HK-2 (cell line): ENCODE measurements around the gene RAP1GAP2.
"Not testable (repeated sequence)": the region's sequence is repeated elsewhere in the genome, so short reads cannot be mapped to it uniquely, and the experiment has no call there.

ENCODE experiments used
- DNase-seq: peaks from one replicate; pipeline ENCODE4 v3.0.0-alpha.2; 2018; ENCODE audit not compliant: unreplicated experiment

The RAP1GAP2 gene

DNA sequence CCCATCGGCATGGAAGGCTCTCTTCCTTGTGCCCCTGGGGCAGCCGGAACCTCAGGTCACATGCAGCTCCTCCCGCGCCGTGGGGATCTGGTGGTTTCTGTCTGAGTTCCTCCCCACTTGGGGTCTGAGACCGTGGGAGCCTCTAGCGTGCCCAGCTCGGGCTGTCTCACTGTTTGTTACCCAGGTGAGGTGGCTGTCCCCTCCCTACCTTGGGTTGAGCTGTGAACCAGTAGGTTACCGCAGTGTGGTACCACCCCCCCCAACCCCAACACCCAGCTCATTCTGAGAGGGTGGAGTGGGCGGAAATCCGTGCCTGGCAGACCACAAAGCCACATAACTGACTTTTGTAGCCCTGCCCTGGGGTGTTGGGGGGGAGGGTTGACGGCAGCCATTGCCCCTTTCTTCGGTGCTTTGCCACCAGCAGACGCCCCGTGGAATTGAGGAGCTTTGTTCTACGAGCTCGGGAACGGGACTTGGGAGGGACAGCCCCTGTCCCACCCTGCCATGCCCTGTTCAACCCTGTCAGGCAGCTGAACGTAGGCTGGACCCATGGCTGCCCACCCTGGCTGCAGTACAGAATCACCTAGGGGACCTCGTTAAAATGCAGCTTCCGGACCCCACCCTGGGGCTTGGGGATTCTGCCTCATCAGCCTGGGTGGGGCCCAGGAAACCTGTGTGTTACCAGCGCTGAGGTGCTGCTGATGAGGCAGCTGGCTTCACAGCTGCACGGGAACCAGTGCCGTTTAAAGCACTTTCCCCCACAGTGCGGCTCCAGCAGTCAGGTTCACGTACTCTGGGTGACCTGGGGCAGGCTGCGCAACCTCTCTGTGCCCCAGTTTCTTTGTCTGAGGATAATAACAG lies 18.5 kb downstream of the RAP1GAP2 start:
- DNase-seq, result no peak

- no peak for DNase-seq
Measured at GRCh38 chr17:2815781-2816185, 19.5 kb downstream of the RAP1GAP2 start.

DNA sequence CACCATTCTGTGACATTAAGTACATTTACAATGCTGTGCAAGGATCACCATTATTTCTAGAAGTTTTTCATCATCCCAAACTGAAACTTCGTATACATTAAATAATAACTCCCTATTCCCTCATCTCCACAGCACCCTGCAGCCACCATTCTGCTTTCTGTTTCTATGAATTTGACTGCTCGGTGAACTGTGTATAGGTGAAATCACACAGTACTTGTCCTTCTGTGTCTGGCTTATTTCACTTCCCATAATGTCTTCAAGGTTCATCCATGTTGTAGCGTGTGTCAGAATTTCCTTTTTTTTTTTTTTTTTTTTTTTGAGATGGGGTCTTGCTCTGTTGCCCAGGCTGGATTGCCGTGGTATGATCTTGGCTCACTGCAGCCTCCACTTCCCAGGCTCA lies 20.4 kb downstream of the RAP1GAP2 start:
- DNase-seq, result no peak

DNA sequence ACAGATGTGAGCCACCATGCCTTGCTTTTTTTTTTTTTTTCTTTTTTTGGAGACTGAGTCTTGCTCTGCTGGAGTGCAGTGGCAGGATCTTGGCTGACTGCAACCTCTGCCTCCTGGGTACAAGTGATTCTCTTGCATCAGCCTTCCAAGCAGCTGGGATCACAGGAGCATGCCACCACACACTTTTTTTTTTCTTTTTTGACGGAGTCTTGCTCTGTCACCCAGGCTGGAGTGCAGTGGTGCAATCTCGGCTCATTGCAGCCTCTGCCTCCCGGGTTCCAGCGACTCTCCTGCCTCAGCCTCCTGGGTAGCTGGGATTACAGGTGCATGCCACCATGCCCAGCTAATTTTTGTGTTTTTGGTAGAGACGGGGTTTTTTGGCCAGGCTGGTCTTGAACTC lies 23.1 kb downstream of the RAP1GAP2 start:
- not testable (repeated sequence) for DNase-seq

DNA sequence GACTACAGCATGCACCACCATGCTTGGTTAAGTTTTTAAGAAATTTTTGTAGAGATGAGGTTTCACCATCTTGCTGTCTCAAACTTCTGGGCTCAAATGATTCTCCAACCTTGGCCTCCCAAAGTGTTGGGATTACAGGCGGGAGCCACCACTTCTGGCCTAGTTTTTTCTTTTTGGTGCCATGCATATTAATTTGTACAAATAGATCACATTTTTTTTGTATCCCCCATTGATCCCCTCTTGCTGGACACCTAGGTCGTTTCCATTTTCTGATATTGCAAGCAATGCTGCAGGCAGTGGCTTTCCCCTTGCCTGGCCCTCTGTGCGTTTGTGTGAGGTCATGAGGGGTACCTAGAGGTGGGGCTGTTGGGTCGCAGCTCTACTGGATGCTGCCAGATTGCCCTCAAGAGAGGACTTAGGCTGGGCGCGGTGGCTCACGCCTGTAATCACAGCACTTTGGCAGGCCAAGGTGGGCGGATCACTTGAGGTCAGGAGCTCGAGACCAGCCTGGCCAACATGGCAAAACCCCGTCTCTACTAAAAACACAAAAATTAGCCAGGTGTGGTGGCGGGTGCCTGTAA lies 23.8 kb downstream of the RAP1GAP2 start:
- DNase-seq, result no peak

DNA sequence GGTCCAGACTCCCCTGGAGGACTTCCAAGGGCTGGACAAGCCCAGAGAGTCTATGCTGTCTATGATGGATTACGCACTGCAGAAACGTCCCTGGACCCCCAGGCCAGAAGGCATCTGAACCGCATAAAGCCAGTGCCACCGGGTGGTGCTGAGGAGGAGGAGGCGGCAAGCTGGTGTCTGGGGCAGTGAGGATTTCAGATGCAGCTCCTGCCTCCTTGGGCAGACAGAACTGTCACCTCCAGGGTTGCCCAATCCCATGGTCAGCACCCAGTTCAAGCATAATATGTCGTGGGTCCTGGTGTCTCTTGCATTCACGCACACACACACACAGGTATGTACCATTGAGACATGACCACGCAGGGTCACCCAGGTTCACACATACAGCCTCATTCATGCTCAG lies 25.6 kb downstream of the RAP1GAP2 start:
- no peak for DNase-seq

- DNase-seq, result no peak
Measured at GRCh38 chr17:2822358-2822757, 26.1 kb downstream of the RAP1GAP2 start.

DNA sequence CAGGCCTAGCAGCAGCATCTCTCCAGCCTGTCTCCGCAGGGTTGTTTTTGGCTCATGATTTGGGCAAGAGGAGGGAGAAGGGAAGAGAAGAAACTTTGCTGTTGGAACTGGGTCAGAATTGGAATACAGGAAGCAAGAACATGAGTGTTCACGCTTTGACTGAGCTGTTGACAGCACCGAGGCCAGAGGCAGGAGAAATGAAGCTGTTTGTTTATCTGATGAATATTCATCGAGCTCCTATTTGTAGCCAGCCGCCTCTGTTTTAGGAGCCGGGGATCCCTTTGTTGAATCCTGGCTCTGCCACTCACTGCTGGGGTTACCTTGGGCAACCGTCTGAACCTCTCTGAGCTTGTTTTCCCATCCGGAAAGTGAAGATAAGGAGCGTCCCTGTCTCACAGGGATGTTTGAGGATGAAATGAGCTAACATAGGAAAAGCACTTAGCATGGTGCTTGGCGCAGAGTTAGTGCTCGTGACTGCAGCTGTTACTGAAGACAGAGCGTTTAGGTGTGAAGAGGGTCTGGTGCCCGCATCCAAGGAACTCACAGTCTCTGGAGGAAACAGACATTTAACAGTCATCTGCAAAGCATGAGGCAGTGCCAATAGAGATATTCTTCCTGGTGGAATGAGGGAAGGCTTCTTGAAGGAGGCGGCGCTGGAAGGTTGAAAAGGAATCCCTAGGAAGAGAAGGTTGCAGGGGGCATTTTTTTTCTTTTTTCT lies 29.2 kb downstream of the RAP1GAP2 start:
- no peak for DNase-seq

DNA sequence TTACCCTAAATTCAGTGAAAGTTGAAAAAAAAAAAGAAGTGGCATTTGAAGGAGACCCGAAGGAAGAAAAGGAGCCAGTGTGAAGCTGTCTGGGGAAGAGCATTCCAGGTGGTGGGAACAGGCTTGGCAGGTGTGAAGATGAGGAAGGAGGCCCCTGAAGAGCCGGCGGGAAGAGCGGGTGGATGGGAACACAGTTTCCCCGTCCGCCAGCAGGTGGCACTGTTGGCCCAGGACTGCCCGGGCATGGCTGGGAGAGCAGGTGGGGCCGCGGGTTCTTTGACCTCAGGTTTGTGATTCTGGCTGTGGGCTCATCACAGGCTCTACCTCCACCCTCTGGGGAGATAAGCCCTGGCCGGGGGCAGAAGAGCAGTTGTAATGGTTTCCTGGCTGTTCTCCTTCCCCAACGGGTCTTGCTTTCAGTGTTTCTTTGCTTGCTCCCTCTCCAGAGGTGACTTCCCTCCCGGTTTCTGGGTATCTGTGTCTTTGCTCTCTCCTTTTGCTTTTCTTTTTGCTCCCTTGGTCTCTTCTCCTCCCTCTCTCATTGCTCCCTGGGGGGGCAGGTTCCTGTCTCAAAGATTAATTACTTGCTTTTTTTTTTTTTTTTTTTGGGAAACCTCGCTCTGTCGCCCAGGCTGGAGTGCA lies 32.3 kb downstream of the RAP1GAP2 start:
- peak; percentile 77 for DNase-seq

DNA sequence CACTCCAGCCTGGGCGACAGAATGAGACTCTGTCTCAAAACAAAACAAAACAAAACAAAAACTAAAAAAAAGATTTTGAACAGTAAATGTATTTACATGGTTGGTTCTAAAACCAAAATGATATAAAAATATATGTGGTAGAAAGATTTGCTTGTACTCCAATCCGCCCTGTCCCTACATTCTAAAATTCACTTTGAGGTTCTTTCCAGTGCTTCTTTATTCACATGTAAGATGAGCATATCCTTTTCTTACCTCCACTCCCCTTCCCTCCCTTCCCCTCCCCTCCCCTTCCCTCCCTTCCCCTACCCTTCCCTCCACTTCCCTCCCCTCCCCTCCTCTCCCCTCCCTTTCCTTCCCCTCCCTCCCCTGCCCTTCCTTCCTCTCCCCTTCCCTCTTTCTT lies 34.4 kb downstream of the RAP1GAP2 start:
- DNase-seq, result no peak

- no peak for DNase-seq
Measured at GRCh38 chr17:2835780-2836179, 39.5 kb downstream of the RAP1GAP2 start.

GRCh38 chr17:2837147-2837561 lies 40.9 kb downstream of the RAP1GAP2 start:
- no peak for DNase-seq

GRCh38 chr17:2841606-2842005 lies 45.4 kb downstream of the RAP1GAP2 start:
- DNase-seq, result no peak

DNA sequence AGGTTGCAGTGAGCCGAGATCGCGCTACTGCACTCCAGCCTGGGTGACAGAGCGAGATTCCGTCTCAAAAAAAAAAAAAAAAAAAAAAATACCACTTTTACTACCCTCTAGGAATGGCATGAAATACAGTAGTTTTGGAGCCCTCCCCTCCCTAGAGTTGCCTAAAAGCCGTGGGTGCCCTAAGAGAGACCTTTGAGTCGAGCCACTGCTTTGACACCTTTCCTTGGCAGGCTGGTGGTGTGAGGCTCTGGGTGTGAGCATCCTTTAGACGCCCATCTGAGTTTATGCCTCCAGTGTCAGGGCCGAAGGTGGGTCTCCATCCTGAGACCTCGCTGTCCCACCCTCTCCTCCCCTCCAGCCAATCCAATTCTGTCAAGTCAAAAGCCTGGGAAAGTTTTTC lies 46.2 kb downstream of the RAP1GAP2 start:
- DNase-seq, result no peak

DNA sequence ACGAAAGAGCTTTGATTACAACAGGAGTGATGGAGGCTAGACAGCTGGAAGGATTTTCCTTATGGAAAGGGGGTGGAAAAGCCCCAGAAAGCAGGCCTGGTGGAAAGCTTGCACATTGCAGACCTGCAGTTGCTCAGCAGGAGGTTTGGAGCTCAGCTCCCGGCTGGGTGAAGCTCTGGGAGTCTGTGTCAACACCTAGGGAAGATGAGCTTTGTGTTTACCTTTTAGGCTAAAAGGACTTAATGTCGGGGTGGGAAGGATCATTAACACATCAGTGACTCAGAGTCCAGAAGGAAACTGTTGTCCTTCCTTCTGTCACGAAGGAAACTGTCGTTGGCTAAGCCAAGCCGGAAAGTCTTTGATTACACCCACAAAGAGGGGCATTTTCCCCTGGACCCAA lies 48.2 kb downstream of the RAP1GAP2 start:
- DNase-seq, result no peak

DNA sequence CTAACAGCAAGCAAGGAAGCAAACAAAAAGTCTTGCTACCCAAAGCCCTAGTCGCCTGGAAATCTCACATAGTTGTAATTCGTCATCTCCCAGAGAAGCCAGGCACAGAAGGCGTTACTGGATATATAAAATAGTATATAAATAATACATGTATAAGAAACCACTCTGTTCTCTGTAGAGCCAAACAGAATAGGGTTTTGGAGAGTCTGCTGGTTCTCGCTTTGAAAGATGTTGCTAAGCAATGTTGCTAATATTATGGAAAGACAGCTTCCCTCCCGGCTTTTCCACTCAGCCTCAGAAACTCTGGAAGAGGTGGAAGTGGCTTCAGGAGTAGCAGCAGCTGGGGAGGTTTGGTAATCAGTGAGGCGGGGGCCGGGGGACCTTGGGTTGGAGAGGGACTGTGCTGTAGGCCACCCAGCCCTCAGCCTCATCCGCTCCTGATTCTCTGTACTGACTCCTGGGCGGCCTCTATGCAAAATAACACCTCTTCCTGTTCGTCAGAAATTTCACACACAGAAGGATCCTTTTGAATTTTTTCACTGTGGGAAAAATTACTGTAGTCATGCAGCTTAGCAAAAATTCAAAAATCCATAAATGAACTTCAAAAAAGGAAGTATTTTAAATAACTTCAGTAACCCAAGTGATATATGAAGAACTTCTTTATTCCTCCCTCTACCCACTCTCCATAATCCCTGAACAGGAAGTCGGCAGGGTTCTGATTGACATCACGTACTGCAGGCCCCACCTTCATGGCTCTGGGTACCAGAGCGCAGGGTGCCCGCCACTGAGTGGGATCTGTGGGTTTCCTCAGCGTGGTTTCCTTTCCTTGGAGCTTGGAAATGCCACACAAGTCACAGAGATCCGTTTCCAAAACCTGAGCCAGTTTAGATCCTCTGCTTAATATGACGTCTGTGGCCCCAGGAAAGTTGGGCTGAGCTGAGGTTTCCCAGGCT lies 51.4 kb downstream of the RAP1GAP2 start:
- no peak for DNase-seq

DNA sequence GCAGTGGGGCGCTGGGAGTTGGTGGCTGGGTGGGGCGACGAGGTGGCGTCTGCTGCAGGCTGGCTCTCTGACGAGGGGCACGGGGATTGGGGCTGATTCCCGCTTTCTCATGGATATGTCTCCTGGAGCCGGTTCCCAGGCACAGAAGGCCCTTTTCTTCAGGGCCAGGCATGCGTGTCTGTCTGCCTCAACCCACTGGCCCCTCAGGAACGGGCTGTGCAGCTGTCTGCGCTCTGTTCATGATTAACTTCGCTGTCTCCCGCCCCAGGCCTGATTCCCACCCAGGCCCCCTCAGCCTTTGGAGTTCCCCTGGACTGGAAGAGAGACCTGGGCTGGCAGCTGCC lies 53.1 kb downstream of the RAP1GAP2 start:
- DNase-seq, result no peak

GRCh38 chr17:2850991-2851390 lies 54.8 kb downstream of the RAP1GAP2 start:
- DNase-seq, result no peak

GRCh38 chr17:2851615-2852014 lies 55.4 kb downstream of the RAP1GAP2 start:
- no peak for DNase-seq

- no peak for DNase-seq
Measured at GRCh38 chr17:2852221-2852620, 56.0 kb downstream of the RAP1GAP2 start.

DNA sequence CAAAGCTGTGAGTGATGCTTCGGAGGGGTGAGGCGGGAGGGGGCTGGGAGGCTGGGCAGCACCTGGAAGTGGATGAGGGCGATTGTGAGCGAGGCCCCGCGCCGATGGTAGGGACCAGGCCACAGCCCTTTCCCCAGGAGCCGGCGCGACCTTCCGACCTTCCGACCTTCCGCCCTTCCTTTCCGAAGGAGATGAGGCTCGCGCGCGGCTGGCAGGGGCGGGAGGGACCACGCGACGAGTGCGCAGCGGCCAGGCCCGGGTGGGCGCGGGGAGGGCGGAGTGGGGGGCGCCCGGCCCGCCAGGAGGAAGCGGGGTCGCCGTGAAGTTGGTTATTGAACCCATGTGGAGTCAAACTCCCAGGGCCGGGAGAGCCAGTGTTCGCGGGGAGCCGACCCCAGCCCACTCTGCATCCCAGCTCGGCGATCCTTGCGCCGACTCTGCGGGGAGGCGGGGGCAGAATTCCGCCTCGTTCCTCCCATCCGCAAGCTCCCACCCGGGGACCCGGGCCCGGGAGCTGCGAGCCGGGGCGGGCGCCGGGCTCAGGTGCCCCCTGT lies 56.6 kb downstream of the RAP1GAP2 start:
- no peak for DNase-seq
